Stimulated activated effector memory CD8-positive, alpha-beta T cell treated with anti-CD3 and anti-CD28 coated beads, Interleukin-12 subunit alpha, Interleukin-12 subunit beta, amount 100 ng/mL, for 72 hours (primary cell): ENCODE measurements around the gene STK10.

Source experiments
- ATAC-seq: fragments of 150-1000 bp; cut with Tn5 transposase; 2 replicates; pipeline ENCODE4 v1.10.0; 2021
- DNase-seq, 2 donors: peaks; one replicate each; pipeline ENCODE4 v3.0.0; 2021 to 2022; ENCODE audit warnings: low spot score in 2 of 2
- H3K27ac Mint-ChIP-seq: one replicate; pipeline ENCODE4 v1.8.0; 2022; ENCODE audit warnings: mild to moderate bottlenecking, mixed read lengths
- H3K36me3 Mint-ChIP-seq: one replicate; pipeline ENCODE4 v1.8.0; 2022; ENCODE audit warnings: mild to moderate bottlenecking, mixed read lengths
- H3K4me1 Mint-ChIP-seq: one replicate; pipeline ENCODE4 v1.8.0; 2022; ENCODE audit warnings: mixed read lengths
- H3K4me3 Mint-ChIP-seq: one replicate; pipeline ENCODE4 v1.8.0; 2022; ENCODE audit warnings: mild to moderate bottlenecking, mixed read lengths
- H3K9me3 Mint-ChIP-seq: one replicate; pipeline ENCODE4 v1.8.0; 2022; ENCODE audit warnings: mixed read lengths

STK10 gene

GRCh38 chr5:172119921-172120688 lies 67.9 kb downstream of the STK10 start:
- Mint-ChIP-seq H3K9me3 (no peaks in the 10 kb centered on the region), H3K4me1 (peaks cover 83% of the 10 kb centered on the region), H3K27ac (peak overlapping the region; percentile 83), H3K4me3 (no peak overlapping the region), H3K36me3 (peaks cover 92% of the 10 kb centered on the region)
- DNase-seq = no peak
- ATAC-seq = no peak

- H3K36me3 Mint-ChIP-seq = peaks cover 92% of the 10 kb centered on the region
- H3K9me3 Mint-ChIP-seq = peaks cover 3% of the 10 kb centered on the region
- H3K4me1 Mint-ChIP-seq = peaks cover 83% of the 10 kb centered on the region
- peak overlapping the region; percentile 5 for H3K4me3 Mint-ChIP-seq
- DNase-seq (no peak), ATAC-seq (no peak)
- peak overlapping the region; percentile 60 for H3K27ac Mint-ChIP-seq
Observed at GRCh38 chr5:172118891-172119290, 69.1 kb downstream of the STK10 start.

GRCh38 chr5:172117977-172118701 lies 69.9 kb downstream of the STK10 start:
- peak overlapping the region; percentile 60 for H3K27ac Mint-ChIP-seq
- H3K4me3 Mint-ChIP-seq = peak overlapping the region; percentile 5
- peaks cover 93% of the 10 kb centered on the region for H3K36me3 Mint-ChIP-seq
- H3K9me3 Mint-ChIP-seq = peaks cover 3% of the 10 kb centered on the region
- DNase-seq = no peak
- peaks cover 83% of the 10 kb centered on the region for H3K4me1 Mint-ChIP-seq
- no peak for ATAC-seq

GRCh38 chr5:172115541-172115982 lies 72.5 kb downstream of the STK10 start:
- Mint-ChIP-seq H3K4me3 (peak overlapping the region; percentile 81), H3K9me3 (peaks cover 3% of the 10 kb centered on the region), H3K4me1 (peaks cover 90% of the 10 kb centered on the region), H3K36me3 (peaks cover 91% of the 10 kb centered on the region), H3K27ac (peak overlapping the region; percentile 98)
- ATAC-seq (no peak), DNase-seq (no peak)

- H3K4me1 Mint-ChIP-seq = peaks cover 90% of the 10 kb centered on the region
- peaks cover 3% of the 10 kb centered on the region for H3K9me3 Mint-ChIP-seq
- peak; percentile 80 for ATAC-seq
- DNase-seq = peak; percentile 73 to 97
- peak overlapping the region; percentile 98 for H3K27ac Mint-ChIP-seq
- peaks cover 91% of the 10 kb centered on the region for H3K36me3 Mint-ChIP-seq
- H3K4me3 Mint-ChIP-seq = peak overlapping the region; percentile 81
Observed at GRCh38 chr5:172114875-172115422, 73.1 kb downstream of the STK10 start.

- Mint-ChIP-seq H3K4me1 (peaks cover 88% of the 10 kb centered on the region), H3K27ac (peak overlapping the region; percentile 98), H3K36me3 (peaks cover 95% of the 10 kb centered on the region), H3K9me3 (peaks cover 3% of the 10 kb centered on the region), H3K4me3 (peak overlapping the region; percentile 81)
- DNase-seq = peak; percentile 48 to 88
- peak; percentile 77 for ATAC-seq
Observed at GRCh38 chr5:172113036-172113435, 75.0 kb downstream of the STK10 start.

- peak overlapping the region; percentile 81 for H3K4me3 Mint-ChIP-seq
- H3K4me1 Mint-ChIP-seq = peaks cover 88% of the 10 kb centered on the region
- peak overlapping the region; percentile 98 for H3K27ac Mint-ChIP-seq
- H3K9me3 Mint-ChIP-seq = peaks cover 3% of the 10 kb centered on the region
- no peak for DNase-seq
- H3K36me3 Mint-ChIP-seq = peaks cover 96% of the 10 kb centered on the region
- ATAC-seq = no peak
Observed at GRCh38 chr5:172111852-172112225, 76.2 kb downstream of the STK10 start.

- Mint-ChIP-seq H3K4me1 (peaks cover 85% of the 10 kb centered on the region), H3K36me3 (peaks cover 96% of the 10 kb centered on the region), H3K4me3 (peak overlapping the region; percentile 81), H3K9me3 (peaks cover 3% of the 10 kb centered on the region), H3K27ac (peak overlapping the region; percentile 98)
- DNase-seq (peak; percentile 57 to 88), ATAC-seq (peak; percentile 87)
Observed at GRCh38 chr5:172110921-172111851, 76.8 kb downstream of the STK10 start.

- Mint-ChIP-seq H3K27ac (peak overlapping the region; percentile 98), H3K4me3 (peak overlapping the region; percentile 81), H3K9me3 (peaks cover 3% of the 10 kb centered on the region), H3K4me1 (peaks cover 78% of the 10 kb centered on the region), H3K36me3 (peaks cover 96% of the 10 kb centered on the region)
- ATAC-seq (no peak), DNase-seq (no peak)
Observed at GRCh38 chr5:172110260-172110815, 77.7 kb downstream of the STK10 start.

- Mint-ChIP-seq H3K9me3 (peaks cover under 1% of the 10 kb centered on the region), H3K4me1 (peaks cover 76% of the 10 kb centered on the region), H3K36me3 (peaks cover 96% of the 10 kb centered on the region), H3K4me3 (peak overlapping the region; percentile 81), H3K27ac (peak overlapping the region; percentile 98)
- DNase-seq = no peak
- no peak for ATAC-seq
Observed at GRCh38 chr5:172109749-172110148, 78.3 kb downstream of the STK10 start.

- Mint-ChIP-seq H3K4me1 (peaks cover 74% of the 10 kb centered on the region), H3K27ac (peak overlapping the region; percentile 87), H3K4me3 (no peak overlapping the region), H3K36me3 (peaks cover 96% of the 10 kb centered on the region), H3K9me3 (no peaks in the 10 kb centered on the region)
- no peak for DNase-seq
- ATAC-seq = no peak
Observed at GRCh38 chr5:172107571-172107970, 80.5 kb downstream of the STK10 start.

GRCh38 chr5:172106511-172107356 lies 81.3 kb downstream of the STK10 start:
- Mint-ChIP-seq H3K36me3 (peaks cover 97% of the 10 kb centered on the region), H3K4me1 (peaks cover 74% of the 10 kb centered on the region), H3K27ac (peak overlapping the region; percentile 87), H3K9me3 (no peaks in the 10 kb centered on the region), H3K4me3 (no peak overlapping the region)
- no peak for ATAC-seq
- DNase-seq = peak; percentile 61 to 87

GRCh38 chr5:172105811-172106210 lies 82.2 kb downstream of the STK10 start:
- peaks cover 71% of the 10 kb centered on the region for H3K4me1 Mint-ChIP-seq
- ATAC-seq (no peak), DNase-seq (no peak)
- H3K4me3 Mint-ChIP-seq = no peak overlapping the region
- H3K9me3 Mint-ChIP-seq = no peaks in the 10 kb centered on the region
- H3K36me3 Mint-ChIP-seq = peaks cover 98% of the 10 kb centered on the region
- H3K27ac Mint-ChIP-seq = peak overlapping the region; percentile 87
